ENCODE data around the gene B3GNT5.

B3GNT5 gene

GRCh38 chr3:183291497-183292031, 38.5 kb downstream of the B3GNT5 start:
- DNase-seq (ENCODE audit: low read depth), result no peak

- no peak for DNase-seq (ENCODE audit: low read depth)
These were observed 40.9 kb downstream of the B3GNT5 start for GRCh38 chr3:183293966-183294365.

- DNase-seq (ENCODE audit: low read depth), result no peak
These were observed 42.2 kb downstream of the B3GNT5 start for GRCh38 chr3:183295211-183295610.

GRCh38 chr3:183296944-183297343, 43.9 kb downstream of the B3GNT5 start:
- DNase-seq (ENCODE audit: low read depth), result no peak

- no peak for DNase-seq (ENCODE audit: low read depth)
These were observed 45.7 kb downstream of the B3GNT5 start for GRCh38 chr3:183298701-183299153.

GRCh38 chr3:183299976-183300375, 46.9 kb downstream of the B3GNT5 start:
- DNase-seq (ENCODE audit: low read depth), result no peak

- DNase-seq (ENCODE audit: low read depth), result no peak
These were observed 48.0 kb downstream of the B3GNT5 start for GRCh38 chr3:183300996-183301562.

- no peak for DNase-seq (ENCODE audit: low read depth)
These were observed 49.0 kb downstream of the B3GNT5 start for GRCh38 chr3:183301937-183302580.

GRCh38 chr3:183303690-183304089, 50.6 kb downstream of the B3GNT5 start:
- no peak for DNase-seq (ENCODE audit: low read depth)

- DNase-seq (ENCODE audit: low read depth), result no peak
These were observed 54.0 kb downstream of the B3GNT5 start for GRCh38 chr3:183306798-183307671.

- DNase-seq (ENCODE audit: low read depth), result no peak
These were observed 54.7 kb downstream of the B3GNT5 start for GRCh38 chr3:183307749-183308148.

- no peak for DNase-seq (ENCODE audit: low read depth)
These were observed 55.7 kb downstream of the B3GNT5 start for GRCh38 chr3:183308751-183309150.

GRCh38 chr3:183309276-183309675, 56.2 kb downstream of the B3GNT5 start:
- no peak for DNase-seq (ENCODE audit: low read depth)

GRCh38 chr3:183310936-183311335, 57.9 kb downstream of the B3GNT5 start:
- DNase-seq (ENCODE audit: low read depth), result no peak

- no peak for DNase-seq (ENCODE audit: low read depth)
These were observed 59.4 kb downstream of the B3GNT5 start for GRCh38 chr3:183312433-183312832.

- no peak for DNase-seq (ENCODE audit: low read depth)
These were observed 60.3 kb downstream of the B3GNT5 start for GRCh38 chr3:183313351-183313750.

- DNase-seq (ENCODE audit: low read depth), result no peak
These were observed 60.7 kb downstream of the B3GNT5 start for GRCh38 chr3:183313764-183314163.

GRCh38 chr3:183315739-183316138, 62.7 kb downstream of the B3GNT5 start:
- DNase-seq (ENCODE audit: low read depth), result no peak

GRCh38 chr3:183317271-183317670, 64.2 kb downstream of the B3GNT5 start:
- DNase-seq (ENCODE audit: low read depth), result no peak

- DNase-seq (ENCODE audit: low read depth), result no peak
These were observed 65.1 kb downstream of the B3GNT5 start for GRCh38 chr3:183317886-183318865.

GRCh38 chr3:183318877-183319276, 65.8 kb downstream of the B3GNT5 start:
- DNase-seq (ENCODE audit: low read depth), result no peak

- no peak for DNase-seq (ENCODE audit: low read depth)
These were observed 66.3 kb downstream of the B3GNT5 start for GRCh38 chr3:183319371-183319770.
